Right hindlimb (tissue), 1 donor: ENCODE measurements around the gene GAK.

Experiments used
- DNase-seq: peaks from one replicate; pipeline ENCODE4 v3.0.0-alpha.2; 2018

The GAK gene

DNA sequence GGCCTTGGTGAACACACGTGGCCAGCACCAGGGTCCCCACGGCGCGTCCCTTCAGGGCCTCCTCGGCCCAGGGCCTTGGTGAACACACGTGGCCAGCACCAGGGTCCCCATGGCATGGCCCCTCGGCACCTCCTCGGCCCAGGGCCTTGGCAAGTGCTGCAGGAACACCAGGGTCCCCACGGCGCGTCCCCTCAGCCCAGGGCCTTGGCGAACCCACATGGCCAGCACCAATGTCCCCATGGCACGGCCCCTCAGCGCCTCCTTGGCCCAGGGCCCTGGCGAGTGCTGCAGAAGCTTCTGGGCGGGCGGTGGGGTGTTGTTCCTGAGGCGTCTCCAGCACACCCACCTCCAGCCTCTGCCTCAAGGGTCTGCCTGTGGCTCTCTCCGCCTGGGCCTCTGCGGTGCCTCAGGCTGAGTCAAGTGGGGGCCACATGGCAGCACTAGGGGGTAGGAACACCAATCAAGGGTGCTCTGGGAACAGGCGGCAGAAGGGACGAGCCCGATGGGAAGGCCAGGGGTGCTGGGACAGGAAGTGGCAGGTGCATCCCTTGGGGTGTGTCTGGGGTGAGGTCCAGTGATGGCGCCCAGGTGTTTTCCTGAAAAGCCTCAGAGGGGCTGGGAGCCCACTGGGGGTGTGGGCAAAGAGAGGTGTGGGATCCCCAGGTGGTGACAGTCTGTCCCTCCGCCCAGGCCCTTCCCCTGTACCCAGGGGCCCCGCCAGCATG is 64.4 kb downstream of the GAK start:
- no peak for DNase-seq

DNA sequence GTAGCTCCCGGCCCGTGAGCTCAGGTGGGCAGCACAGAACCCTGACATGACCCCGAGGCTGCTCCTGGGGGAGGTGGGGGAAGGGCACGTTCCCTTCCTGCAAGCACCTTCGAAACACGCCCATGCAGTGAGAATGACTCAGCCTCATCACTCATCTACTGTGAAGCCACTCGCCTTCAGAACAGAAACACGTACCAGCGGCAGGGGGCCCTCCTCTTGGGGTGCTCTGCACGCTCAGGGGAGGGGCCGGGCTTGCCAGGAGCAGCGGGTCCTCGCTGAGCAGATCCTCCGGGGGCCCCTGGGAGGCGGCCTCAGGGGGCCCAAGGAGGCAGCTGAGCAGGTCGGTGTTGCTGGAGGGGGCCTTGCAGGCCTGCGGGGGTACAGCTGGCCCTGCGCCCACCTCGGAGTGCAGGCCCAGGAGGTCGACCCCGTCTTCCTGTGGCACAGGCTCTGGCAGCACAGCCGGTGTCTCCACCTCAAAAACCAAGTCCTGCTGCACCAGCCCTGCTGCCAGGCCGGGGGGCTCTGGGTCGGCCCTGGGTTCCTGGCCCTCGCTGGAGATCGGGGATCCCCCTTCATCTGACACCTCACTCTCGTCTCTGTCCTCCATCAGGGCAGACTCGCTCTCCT is 65.2 kb downstream of the GAK start:
- no peak for DNase-seq

DNA sequence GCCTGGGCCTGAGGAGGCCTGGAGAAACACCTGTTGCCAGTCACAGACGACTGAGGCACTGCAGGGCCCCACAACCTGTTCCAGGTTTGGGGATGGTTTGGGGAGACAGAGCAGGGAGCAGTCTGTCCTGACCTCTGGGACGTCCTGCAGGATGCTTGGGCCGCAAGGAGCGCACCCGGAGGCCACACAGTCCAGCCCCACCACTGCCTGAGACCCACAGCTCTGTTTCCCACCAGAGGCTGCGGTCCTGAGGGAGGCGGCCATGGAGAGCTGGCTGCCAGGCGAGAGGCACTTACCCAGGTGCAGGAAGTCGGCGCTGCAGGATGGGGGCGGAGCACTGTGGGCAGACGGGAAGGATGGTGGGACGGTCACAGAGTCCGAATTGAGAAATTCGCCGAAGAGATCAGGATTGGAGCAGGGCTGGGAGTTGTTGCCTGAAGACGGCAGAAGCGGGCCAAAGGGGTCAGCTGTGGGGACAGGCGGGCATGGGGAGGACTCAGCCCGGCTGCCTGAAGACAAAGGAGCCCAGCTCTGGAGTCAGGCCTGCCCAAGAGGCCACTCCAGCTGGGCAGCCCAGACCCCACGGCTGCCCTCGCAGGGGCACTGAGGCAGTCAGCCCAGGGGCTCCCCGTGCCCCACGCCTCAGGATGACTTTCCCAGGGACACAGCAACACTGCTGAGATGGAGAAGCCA is 65.9 kb downstream of the GAK start:
- no peak for DNase-seq

DNA sequence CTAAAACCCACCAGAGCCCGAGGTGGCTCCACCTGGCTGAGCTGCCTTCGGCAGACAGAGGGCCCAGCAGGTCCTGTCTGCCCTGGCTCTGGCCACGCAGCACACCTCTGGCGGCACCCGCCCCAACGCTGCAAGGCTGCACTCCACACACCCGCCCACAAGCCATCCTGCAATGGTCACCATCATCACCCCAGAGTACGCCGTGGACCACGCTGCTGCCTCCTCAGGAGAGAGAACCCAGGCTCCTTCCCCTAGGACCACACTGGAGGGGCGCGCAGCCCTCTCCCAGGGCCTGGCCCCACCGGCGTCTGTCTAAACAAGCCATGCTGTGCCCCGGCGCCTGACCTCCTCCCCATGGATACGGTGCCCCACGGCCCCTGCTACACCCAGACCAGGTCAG is 66.5 kb downstream of the GAK start:
- no peak for DNase-seq

DNA sequence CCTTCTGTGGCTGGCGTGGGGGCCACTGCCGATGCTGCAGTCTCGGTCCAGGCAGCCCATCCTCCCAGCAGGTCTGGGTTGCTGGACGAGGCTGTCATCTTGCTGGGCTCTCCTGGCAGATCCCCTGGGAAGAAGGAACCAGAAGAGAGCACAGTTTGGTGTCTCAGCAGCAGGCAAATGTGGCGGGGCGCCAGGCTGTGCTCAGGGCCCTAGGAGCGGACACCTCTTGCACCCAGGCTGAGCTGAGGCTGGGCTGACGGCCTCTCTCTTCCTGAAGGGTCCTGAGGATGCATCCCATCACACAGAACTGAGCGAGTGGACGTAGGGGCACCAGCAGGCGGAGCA is 67.0 kb downstream of the GAK start:
- no peak for DNase-seq

DNA sequence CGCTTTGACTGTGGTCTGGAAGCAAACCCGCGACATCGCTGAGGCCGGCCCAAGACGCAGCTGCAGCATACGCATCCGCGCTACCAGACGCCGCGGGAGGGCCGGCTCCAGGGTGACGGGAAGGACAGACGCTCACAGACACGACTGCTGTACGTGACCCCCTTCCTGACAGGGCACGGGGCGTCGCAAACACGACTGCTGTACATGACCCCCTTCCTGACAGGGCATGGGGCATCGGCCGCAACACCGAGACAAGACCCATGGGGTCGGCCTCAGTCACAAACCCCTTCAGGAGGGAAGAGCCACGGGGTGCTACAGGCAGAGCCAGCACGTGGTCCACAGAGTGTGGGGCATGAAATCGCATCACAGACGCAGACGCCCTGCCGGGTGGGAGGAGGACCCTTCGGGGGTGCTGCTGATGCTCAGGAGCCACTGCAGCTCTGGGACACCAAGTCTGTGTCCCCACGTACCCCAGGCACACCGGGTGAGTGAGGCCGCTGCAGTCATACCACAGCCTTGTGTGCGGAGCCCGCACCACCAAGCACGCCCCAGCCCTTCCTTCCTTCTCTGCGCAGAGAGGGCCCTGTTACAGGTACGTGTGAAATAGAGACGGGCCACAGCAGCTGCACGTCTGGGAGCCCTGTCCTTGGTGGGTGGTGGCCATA is 67.5 kb downstream of the GAK start:
- no peak for DNase-seq

DNA sequence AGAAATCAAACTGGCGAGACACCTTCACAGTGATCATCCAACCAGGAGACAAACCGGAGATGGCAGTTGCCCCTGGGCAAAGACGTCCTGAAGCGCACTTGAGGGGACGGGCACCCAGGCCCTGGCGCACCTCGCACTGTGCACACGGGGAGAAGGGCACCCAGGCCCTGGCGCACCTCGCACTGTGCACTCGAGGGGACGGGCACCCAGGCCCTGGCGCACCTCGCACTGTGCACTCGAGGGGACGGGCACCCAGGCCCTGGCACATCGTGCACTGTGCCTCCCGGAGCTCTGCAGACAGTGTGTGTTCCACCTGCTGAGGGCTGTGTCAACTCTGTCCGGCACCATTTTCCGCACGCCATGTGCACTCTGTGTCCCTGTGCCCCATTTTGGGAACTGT is 71.6 kb downstream of the GAK start:
- peak; percentile 3 for DNase-seq

DNA sequence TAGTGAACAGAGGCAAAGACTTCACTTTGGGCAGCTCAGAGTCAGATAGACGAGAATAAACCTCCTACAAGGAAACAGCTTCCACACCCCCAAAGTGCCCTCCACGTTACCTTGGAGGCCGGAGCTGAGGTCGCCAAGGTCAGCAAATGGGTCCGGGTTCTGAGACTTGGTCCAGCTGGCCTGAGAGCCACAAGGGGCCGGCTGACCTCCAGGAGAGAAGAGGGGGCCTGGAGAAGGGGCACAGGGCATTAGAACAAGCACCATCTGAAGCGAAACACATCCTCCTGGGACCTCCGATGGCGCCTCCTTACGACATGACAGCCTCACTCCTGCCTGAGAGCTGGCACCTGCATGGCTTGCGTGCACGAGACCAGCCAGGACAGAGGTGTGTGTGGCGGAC is 72.6 kb downstream of the GAK start:
- DNase-seq, result no peak

DNA sequence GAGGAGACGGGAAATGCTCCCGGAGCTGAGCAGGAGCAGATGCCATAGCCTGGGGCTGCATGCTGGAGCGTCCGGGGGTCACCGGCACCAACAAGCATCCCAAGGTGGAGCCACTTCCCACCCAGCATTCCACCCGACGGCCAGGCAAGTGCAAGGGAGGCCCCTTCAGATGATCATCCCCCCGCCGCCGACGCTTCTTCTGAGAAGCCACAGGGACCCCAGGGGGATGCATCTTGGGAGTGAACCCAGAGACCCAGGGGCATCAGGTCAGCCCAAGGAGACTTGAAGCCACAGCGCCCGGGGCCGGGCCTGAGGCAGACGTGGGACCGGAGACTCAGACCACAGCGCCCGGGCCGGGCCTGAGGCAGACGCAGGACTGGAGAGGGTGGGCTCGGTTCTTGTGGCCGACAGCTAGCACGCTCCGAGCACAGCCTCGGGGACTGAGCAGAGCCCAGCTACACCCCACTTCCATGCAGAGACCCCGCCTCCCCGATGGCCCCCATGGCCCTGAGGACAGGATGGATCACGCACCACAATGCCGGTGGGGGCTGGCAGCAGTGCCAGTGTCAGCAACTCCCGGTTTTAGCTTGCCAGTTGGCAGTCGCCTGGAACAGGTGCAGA is 73.2 kb downstream of the GAK start:
- no peak for DNase-seq

DNA sequence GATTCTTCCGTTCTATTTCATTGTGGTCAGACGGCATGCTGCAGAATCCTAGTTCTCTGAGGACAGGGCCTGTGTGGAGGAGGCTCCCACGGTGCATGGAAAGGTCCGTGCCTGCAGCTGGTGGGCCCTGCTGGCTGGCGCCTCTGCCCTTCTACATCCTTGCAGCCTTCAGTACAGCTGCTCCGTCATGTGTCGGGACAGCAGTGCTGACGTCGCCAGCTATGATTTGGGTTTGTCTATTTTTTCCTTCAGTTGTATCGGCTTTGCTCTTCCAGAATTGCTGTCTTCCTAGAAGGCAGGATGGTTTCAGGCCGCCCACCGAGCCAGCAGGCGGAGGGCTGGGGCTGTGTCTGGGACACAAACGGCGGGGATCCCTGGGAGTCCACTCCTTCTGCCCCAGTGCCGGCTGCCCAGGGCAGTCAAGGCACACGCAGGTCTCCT is 74.1 kb downstream of the GAK start:
- no peak for DNase-seq

DNA sequence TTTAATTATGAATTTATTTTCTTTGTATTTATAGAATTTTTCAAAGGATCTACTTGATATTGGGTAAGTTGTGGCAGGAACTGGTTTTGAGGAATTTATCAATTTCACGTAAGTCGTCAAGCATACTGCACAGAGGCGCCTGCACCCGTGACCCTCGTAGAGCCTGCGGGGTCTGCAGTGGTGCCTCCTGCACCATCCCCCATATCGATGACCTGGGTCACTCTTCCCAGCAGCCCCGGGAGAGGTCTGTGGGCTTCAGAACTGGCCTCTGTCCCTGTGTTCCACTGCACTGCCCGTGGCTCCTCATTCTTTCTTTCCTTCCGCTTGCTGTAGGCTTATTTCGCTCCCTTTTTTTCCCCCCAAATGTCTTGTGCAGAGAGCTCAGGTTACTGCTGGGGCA is 74.7 kb downstream of the GAK start:
- DNase-seq, result no peak

DNA sequence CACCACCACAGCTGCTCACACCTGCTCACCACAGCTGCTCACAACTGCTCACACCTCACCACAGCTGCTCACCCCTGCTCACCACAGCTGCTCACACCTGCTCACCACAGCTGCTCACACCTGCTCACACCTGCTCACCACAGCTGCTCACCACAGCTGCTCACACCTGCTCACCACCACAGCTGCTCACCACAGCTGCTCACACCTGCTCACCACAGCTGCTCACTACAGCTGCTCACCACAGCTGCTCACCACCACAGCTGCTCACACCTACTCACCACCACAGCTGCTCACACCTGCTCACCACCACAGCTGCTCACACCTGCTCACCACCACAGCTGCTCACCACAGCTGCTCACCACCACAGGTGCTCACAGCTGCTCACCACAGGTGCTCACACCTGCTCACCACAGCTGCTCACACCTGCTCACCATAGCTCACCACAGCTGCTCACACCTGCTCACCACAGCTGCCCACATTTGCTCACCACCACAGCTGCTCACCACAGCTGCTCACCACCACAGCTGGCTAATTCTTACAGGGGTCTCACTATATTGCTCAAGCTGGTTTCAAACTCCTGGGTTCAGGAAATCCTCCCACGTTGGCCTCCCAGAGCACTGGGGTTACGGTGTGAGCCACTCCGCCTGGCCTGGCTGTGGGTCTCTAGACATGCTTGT is 75.8 kb downstream of the GAK start:
- DNase-seq, result no peak

DNA sequence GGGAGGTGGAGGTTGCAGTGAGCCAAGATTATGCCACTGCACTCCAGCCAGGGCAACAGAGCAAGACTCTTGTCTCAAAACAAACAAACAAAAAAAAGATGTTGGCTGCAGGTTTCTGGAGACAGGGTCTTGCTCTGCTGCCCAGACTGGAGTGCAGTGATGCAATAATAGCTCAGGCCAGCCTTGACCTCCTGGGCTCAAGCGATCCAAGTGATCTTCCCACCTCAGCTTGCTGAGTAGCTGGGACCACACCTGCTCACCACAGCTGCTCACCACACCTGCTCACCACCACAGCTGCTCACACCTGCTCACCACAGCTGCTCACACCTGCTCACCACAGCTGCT is 76.3 kb downstream of the GAK start:
- DNase-seq, result no peak

DNA sequence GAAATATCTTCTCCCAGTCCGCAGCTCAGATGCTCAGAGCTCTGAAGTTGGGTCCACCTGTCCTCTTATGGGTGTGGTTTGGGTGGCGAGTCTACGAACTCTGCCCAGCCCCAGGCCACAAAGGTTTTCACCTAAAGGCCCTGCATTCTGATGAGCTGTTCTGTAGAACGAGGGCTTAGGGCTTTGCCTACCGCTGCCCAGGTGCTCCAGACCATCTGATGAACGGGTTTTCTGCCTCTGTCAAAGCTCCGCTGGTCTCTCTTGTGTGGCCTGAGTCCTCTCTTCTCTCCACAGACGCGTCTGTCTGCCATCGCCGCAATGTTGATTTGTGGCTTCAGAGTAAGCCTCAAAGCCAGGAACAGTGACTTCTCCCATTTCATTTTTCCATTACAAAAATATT is 77.8 kb downstream of the GAK start:
- no peak for DNase-seq

DNA sequence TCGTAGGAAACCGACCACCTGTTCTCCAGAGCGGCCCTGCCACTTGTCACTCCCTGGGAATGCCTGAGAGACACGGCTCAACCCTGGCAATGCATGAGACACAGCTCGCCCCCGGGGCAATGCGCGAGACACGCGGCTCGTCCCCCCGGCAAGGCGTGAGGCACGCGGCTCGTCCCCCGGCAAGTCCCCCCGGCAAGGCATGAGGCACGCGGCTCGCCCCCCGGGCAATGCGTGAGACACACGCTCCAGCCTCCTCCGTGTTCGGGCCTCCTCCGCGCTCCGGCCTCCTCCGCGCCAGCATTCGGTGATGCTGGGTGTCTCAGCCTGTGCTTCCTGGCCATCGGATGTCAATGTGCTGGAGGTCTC is 78.7 kb downstream of the GAK start:
- no peak for DNase-seq

DNA sequence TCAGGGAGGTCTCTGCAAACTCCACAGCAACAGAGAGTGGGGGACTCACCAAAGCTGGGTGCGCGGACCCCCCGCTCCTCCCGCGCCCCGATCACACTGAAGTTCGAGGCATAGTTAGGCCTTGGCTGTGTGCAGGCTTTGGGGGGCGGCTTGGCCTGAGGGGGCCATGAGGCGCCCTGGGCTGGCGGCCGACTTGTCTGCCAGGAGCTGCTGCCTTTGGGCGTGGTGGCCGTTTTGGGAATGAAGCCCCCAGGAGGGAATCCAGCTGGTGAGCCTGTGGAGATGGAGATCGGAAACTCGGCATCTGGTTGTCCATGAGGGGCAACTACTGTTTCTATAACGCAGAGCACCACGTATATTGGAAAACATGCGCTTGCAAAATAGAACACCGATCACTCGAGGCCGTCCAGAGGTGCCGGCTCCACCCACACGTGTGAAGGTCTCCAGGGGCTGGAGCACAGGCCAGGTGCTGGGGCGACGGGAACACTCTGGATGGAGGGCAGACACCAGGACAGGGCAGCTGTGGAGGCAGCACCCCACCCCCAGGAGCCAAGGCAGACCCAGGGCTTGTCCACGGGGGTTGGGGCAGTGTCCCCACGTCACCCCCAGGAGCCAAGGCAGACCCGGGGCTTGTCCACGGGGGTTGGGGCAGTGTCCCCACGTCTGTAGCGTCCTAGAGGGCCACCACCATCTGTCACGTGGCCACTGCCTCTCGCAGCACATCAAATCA is 80.2 kb downstream of the GAK start:
- no peak for DNase-seq

DNA sequence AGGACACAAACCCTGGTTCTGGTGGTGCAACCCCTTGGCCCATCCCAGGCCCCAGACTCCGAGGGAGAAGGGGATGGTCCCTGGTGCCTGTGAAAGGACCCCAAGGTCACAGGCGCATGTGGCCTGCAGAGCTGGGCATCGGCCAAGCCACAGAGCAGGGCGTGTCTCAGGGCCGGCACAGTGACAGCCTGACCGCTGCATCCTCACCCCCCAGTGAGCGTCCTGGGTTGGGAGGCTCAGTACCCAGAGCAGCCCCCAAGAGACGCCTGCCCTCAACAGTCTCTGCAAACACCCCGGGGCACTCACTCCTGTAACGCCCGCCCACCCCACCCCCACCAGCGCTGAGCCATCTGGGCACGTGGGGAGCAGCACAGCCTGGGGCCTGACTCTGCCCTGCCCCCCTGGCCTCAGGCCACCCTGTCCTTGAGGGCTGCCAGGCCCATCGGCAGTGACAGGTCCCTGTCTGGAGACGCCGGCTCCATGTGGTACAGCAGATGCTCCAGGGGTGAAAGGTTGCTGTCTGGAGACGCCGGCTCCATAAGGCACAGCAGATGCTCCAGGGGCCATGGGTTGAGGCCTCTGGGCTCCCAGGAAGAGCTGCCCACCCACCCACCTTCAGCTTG is 81.7 kb downstream of the GAK start:
- DNase-seq, result no peak

DNA sequence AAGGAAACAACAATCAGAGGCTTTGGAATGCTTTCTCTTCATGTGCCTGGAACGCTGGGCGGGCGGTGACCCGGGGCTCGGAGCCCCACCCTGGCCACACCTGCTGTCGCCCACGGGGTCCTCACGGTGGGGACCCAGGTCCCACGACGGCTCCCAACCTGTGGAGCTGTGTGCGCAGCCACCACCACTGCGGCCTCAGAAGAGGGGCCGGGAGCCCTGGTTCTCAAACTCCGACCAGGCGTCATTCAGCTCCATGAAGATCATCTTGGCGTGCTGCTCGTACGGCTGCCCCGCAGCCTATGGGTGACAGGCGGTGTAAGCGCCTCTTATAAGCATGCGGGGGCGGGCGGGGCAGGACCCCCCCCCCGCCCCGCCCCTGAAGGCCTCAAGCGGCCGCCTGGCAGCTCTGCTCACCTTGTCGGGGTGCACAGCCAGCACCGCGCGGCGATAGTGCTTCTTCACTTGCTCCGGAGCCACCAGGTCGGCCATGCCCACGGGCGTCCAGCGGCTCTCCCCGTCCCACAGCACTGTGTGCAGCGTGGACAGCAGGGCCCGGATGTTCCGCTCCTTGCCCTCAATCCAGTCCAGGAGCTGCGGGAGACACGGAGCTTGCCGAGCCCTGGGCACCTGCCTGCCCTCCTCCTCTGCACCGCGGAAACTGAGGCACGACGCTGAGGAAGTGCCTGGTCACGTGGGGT is 82.5 kb downstream of the GAK start:
- DNase-seq, result no peak

DNA sequence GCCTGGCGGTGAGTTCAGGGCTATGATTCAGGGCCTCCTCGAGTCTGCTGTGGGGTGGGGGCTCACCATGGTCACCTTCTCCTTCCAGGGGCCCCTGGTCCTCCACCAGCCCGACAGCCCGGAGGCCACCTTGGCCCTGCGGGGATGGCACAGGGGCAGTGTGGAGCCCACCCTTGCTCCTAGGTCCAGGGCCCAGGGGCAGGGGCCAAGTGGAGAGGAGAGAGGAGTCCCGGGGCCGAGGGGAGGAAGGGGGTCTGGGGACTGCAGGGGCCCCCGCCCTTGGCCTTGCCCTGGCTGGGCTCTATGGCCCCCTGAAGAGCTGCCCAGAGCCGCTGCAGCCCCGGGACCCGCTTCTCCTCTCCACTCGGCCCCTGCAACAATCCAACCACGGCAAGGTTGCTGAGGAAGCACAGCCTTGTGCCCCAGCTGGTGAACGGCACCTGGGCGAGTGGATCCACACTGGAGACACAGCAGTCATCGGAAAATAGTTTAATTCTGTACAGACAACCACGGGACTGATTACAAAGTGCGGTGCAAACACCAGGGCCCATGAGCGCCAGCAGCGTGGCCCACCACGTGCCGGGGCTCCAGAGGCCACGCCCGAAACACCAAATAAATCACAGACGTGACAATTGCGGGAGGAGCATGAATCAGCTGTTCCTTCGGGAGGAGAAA is 83.2 kb downstream of the GAK start:
- DNase-seq, result no peak

DNA sequence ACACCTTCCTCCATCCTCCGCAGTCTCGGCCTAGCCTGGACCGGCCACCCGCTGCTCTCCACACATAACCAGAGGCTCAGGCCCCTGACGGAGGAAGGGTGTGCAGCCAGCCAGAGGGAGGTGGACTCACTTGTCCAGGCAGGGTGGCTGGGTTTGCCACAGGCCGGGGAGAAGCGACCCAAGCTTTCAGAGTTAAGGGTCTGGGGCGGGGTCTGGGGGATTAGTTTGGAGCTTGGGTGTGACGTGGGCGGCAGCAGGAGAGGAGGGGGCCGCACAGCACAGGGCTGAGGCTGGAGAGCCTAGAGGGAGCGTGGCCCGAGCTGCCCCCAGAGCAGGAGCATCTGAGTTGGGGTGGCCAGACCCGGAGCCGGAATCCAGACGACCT is 83.8 kb downstream of the GAK start:
- no peak for DNase-seq

DNA sequence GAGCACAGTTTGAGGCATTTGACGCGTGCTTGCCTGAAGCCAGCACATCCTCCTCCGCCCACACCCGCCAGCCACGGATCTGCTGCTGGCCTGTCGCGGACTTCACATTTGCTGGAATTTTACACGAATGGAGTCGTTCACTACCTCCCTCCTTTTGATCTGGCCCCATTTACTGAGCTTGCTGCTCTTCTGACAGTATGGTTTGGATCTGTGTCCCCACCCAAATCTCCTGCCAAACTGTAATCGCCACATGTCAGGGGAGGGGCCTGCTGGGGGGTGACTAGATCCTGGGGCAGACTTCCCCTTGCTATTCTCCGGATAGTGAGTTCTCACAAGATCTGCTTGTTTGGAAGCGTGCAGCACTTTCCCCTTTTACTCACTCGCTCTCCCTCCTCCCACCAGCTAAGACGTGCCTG is 86.3 kb downstream of the GAK start:
- peak; percentile 21 for DNase-seq
